Measurements from ENCODE around the gene CZIB.

Gene CZIB

DNA sequence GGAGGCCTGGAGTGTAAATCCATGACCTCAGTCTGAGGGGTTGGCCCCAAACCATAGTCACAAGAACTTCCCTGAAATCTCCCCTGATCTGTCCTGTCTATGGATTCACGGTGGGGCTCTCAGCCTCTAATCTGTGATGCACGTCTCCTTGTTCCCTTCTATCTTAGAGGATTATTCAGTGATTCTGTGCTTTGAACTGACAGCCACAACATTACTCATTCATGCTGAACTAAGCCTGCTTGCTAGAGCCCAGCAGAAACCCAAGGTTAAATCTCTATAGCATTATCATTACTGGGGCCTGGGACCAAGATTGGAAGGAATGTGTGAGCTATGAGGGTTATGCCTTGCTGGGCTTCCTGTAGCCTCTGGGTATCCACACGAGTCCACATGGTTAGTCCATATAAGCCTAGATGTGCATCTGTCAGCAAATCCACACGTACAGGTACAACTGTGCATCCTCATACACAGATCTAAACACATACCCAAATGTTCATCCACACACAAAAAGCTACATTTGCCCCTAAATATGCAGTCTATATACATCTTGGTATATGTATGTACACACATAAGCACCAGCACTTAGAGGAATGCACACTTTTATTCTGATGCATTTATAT lies 40.3 kb upstream of the CZIB start:
- no peak overlapping the region for H3K4me3 ChIP-seq (ENCODE audit: low read length)
- DNase-seq (ENCODE audit: low read depth), result no peak
- TF ChIP-seq, protein P1, sequence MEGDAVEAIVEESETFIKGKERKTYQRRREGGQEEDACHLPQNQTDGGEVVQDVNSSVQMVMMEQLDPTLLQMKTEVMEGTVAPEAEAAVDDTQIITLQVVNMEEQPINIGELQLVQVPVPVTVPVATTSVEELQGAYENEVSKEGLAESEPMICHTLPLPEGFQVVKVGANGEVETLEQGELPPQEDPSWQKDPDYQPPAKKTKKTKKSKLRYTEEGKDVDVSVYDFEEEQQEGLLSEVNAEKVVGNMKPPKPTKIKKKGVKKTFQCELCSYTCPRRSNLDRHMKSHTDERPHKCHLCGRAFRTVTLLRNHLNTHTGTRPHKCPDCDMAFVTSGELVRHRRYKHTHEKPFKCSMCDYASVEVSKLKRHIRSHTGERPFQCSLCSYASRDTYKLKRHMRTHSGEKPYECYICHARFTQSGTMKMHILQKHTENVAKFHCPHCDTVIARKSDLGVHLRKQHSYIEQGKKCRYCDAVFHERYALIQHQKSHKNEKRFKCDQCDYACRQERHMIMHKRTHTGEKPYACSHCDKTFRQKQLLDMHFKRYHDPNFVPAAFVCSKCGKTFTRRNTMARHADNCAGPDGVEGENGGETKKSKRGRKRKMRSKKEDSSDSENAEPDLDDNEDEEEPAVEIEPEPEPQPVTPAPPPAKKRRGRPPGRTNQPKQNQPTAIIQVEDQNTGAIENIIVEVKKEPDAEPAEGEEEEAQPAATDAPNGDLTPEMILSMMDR (IDR thresholded peaks at IDR 0.05; ENCODE audit: insufficient read depth, low read depth, low read length, missing control alignments), result no peak

DNA sequence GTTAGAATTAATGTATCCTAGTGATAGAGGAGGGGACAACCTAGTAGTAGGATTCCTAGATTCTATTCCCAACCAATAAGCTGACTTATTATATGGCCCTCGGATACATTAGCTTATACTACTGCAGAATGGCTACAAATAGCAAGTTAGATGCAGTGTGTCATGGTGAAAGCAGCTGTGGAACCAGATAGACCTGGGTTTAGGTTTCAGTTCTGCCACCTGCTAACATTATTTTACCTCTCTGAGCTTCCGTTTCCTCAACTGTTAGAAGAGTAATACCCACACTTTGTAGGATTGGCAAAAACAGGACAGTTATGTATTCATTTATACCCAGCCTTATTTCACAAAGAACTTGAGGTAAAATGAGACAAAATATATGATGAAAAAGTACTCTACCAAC lies 39.5 kb upstream of the CZIB start:
- no peak overlapping the region for H3K4me3 ChIP-seq (ENCODE audit: low read length)
- TF ChIP-seq, protein P1 (IDR thresholded peaks at IDR 0.05; ENCODE audit: insufficient read depth, low read depth, low read length, missing control alignments), result no peak
- no peak for DNase-seq (ENCODE audit: low read depth)

DNA sequence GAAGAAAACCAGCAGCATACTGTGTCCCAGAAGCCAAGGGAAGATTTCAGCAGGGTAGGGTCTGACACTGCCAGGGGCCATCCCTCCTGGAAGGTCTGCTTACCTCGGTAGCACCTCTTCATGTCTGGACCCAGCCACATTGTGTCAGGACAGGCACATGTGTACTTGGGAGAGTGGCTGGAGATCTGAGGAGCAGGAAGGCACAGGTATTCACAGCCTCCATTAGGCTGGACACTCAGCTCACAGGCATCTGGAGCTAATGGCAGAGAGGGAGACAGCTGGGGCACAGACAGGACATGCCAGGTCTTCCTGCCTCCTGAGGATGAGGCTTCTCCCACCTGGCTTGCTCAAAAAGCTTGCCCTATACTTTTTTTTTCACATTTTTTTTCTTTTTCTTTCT lies 37.8 kb upstream of the CZIB start:
- H3K4me3 ChIP-seq (ENCODE audit: low read length), result no peak overlapping the region
- TF ChIP-seq, protein P1 (IDR thresholded peaks at IDR 0.05; ENCODE audit: insufficient read depth, low read depth, low read length, missing control alignments), result no peak

DNA sequence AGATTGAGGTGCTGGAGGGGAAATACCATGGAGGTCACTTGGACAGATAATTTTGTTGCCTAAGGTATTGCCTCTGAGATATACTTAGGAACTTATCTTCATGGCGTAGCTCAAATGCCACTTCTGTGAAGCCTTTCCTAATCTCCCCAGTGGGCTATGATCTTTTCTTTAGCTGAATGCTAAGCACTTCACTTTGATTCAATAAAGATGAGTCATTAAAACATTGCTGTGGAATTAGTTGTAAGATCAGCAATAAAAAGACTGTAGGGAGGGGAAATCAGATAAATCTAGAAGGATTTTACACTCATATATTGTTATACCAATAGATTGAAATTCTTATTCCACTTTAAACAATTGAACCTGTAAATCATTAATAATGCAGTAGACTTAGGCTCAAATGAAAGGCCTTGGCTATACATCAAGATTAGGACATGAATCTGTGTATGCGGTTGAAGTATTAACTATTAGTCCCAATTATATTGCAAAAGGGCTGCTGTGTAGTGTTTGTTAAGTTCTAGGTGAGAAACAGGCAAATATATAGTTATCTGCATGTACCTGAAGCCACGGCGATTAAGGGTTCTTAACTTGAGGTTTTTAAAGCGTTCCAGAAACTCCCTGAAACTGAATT lies 37.1 kb upstream of the CZIB start:
- no peak for DNase-seq (ENCODE audit: low read depth)
- TF ChIP-seq, protein P1 (IDR thresholded peaks at IDR 0.05; ENCODE audit: insufficient read depth, low read depth, low read length, missing control alignments), result no peak
- H3K4me3 ChIP-seq (ENCODE audit: low read length), result no peak overlapping the region

More for the DNA sequence above, 37.8 kb upstream of the CZIB start:
- peak; percentile 54 for DNase-seq (ENCODE audit: low read depth)

DNA sequence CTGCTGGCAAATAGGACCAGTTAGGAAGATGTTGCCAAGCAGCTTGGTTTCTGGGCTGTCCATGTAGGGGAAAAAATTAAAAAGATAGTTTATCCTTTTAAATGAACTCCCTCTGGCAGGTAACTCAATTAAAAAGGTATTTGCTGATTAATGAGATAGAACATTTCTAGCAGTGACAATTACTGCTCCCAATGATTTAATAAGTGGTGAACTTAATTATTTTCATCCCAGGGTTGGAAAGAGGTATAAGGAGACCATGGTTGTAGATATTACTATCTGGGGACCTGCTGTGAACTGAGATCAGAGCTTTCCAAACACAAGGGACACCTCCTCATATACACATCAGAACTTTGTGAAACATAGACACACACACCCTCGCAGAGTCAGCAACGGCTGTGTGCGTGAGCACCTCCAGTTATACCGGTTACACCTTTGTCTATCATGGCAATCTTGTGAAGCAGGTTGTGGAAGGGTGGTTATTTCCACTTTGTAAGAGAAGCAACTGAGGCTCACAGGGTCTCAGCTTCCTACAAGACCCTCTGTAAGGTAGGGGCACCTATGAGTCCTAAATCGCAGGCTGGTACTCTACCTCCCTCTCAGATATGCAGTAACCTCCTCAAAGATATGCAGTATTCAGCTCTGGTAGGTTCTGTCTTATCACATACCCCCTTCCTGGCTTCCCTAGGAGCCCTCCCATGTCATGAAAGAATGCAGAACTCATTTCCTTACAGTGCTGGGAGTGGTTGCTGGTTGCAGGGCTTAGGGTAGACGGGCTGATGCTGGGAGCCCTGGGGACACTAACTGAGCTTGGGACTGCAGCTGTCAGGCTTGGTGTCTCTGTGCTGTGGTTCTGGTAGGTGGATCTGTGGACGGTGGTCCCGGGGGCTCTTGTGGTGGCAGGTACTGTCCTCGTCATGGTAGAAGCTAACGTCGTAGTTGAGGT lies 36.3 kb upstream of the CZIB start:
- no peak for DNase-seq (ENCODE audit: low read depth)
- TF ChIP-seq, protein P1 (IDR thresholded peaks at IDR 0.05; ENCODE audit: insufficient read depth, low read depth, low read length, missing control alignments), result no peak
- no peak overlapping the region for H3K4me3 ChIP-seq (ENCODE audit: low read length)

DNA sequence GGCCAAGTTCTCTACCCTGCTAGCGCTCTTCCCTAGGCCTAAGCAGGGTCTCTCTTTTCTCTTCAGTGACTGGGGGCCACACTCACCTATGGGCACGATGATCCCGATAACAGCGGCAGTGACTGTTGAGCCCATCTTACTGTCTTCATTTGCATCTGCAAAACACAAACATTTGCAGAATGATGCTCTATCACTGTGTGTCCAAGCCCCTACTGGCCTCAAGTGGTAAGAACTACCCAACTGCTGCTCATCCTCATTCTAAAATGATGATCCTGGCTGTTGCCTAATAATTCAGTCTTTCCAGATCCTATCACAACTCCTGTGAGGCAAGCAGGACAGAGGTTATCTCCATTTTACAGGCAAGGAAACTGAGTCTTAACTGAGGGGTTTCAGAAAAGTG lies 34.6 kb upstream of the CZIB start:
- no peak for DNase-seq (ENCODE audit: low read depth)
- TF ChIP-seq, protein P1 (IDR thresholded peaks at IDR 0.05; ENCODE audit: insufficient read depth, low read depth, low read length, missing control alignments), result no peak
- no peak overlapping the region for H3K4me3 ChIP-seq (ENCODE audit: low read length)

Data from epithelial cell of esophagus (primary cell).